Measurements from ENCODE around the gene TMC8. TPM values are rescaled to one million over a fixed set of nuclear protein-coding genes. Genes with fewer than 3 reads are reported as not detected.

TMC8 gene
- total and polyA plus RNA-seq, 2 of the 8 experiments (the other 6 are each of a cell fraction or from before 2014, with no cell fraction given) = 1.00 to 2.8 TPM

DNA sequence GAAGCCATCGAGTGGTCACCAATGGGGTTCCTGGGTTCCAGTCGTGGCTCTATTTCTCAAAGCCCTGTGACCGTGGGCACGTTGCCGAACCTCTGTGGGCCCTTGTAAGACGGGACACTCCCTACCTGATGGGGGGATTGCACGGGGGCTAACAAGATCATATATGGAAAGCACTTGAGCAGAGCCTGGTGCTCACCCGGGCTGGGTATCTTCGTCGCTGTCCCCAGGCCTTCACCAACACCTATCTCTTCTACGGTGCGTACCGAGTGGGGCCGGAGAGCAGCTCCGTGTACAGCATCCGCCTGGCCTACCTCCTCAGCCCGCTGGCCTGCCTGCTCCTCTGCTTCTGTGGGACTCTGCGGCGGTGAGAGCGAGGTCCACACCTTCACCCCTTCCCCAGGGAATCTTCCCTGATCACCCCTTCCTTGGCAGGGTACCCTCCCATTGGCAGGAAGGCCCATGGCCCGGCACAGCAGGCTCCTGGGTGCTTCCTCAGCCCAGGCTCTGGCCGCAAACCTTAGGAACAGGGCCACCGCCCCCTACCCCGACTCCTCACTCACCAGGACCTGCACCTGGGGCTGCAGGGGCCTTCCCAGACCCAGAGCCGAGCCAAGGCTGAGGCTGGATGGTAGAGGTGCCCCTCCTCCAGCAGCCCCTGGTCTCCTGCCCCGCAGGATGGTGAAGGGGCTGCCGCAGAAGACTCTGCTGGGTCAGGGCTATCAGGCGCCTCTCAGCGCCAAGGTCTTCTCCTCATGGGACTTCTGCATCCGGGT, 2.8 kb downstream of the TMC8 start (continued):
- TF ChIP-seq, protein P1, sequence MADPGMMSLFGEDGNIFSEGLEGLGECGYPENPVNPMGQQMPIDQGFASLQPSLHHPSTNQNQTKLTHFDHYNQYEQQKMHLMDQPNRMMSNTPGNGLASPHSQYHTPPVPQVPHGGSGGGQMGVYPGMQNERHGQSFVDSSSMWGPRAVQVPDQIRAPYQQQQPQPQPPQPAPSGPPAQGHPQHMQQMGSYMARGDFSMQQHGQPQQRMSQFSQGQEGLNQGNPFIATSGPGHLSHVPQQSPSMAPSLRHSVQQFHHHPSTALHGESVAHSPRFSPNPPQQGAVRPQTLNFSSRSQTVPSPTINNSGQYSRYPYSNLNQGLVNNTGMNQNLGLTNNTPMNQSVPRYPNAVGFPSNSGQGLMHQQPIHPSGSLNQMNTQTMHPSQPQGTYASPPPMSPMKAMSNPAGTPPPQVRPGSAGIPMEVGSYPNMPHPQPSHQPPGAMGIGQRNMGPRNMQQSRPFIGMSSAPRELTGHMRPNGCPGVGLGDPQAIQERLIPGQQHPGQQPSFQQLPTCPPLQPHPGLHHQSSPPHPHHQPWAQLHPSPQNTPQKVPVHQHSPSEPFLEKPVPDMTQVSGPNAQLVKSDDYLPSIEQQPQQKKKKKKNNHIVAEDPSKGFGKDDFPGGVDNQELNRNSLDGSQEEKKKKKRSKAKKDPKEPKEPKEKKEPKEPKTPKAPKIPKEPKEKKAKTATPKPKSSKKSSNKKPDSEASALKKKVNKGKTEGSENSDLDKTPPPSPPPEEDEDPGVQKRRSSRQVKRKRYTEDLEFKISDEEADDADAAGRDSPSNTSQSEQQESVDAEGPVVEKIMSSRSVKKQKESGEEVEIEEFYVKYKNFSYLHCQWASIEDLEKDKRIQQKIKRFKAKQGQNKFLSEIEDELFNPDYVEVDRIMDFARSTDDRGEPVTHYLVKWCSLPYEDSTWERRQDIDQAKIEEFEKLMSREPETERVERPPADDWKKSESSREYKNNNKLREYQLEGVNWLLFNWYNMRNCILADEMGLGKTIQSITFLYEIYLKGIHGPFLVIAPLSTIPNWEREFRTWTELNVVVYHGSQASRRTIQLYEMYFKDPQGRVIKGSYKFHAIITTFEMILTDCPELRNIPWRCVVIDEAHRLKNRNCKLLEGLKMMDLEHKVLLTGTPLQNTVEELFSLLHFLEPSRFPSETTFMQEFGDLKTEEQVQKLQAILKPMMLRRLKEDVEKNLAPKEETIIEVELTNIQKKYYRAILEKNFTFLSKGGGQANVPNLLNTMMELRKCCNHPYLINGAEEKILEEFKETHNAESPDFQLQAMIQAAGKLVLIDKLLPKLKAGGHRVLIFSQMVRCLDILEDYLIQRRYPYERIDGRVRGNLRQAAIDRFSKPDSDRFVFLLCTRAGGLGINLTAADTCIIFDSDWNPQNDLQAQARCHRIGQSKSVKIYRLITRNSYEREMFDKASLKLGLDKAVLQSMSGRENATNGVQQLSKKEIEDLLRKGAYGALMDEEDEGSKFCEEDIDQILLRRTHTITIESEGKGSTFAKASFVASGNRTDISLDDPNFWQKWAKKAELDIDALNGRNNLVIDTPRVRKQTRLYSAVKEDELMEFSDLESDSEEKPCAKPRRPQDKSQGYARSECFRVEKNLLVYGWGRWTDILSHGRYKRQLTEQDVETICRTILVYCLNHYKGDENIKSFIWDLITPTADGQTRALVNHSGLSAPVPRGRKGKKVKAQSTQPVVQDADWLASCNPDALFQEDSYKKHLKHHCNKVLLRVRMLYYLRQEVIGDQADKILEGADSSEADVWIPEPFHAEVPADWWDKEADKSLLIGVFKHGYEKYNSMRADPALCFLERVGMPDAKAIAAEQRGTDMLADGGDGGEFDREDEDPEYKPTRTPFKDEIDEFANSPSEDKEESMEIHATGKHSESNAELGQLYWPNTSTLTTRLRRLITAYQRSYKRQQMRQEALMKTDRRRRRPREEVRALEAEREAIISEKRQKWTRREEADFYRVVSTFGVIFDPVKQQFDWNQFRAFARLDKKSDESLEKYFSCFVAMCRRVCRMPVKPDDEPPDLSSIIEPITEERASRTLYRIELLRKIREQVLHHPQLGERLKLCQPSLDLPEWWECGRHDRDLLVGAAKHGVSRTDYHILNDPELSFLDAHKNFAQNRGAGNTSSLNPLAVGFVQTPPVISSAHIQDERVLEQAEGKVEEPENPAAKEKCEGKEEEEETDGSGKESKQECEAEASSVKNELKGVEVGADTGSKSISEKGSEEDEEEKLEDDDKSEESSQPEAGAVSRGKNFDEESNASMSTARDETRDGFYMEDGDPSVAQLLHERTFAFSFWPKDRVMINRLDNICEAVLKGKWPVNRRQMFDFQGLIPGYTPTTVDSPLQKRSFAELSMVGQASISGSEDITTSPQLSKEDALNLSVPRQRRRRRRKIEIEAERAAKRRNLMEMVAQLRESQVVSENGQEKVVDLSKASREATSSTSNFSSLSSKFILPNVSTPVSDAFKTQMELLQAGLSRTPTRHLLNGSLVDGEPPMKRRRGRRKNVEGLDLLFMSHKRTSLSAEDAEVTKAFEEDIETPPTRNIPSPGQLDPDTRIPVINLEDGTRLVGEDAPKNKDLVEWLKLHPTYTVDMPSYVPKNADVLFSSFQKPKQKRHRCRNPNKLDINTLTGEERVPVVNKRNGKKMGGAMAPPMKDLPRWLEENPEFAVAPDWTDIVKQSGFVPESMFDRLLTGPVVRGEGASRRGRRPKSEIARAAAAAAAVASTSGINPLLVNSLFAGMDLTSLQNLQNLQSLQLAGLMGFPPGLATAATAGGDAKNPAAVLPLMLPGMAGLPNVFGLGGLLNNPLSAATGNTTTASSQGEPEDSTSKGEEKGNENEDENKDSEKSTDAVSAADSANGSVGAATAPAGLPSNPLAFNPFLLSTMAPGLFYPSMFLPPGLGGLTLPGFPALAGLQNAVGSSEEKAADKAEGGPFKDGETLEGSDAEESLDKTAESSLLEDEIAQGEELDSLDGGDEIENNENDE (IDR thresholded peaks at IDR 0.05; ENCODE audit: insufficient replicate concordance, low read length) = no peak
- TF ChIP-seq CBX5 (IDR thresholded peaks at IDR 0.05; ENCODE audit: low read depth, low read length) = no peak
- TF ChIP-seq TEAD4 (IDR thresholded peaks at IDR 0.05; ENCODE audit: low read depth, low read length) = no peak

Measured in H1 (cell line).